Dedifferentiated amniotic fluid mesenchymal stem cell (primary cell): ENCODE results near the gene AK2.
"Not testable (repeated sequence)": the region's sequence is repeated elsewhere in the genome, so short reads cannot be mapped to it uniquely, and the experiment has no call there.

Source experiments
- DNase-seq: peaks from one replicate; pipeline ENCODE4 v3.0.0-alpha.2; 2016; ENCODE audit errors: extremely low spot score

Gene AK2

DNA sequence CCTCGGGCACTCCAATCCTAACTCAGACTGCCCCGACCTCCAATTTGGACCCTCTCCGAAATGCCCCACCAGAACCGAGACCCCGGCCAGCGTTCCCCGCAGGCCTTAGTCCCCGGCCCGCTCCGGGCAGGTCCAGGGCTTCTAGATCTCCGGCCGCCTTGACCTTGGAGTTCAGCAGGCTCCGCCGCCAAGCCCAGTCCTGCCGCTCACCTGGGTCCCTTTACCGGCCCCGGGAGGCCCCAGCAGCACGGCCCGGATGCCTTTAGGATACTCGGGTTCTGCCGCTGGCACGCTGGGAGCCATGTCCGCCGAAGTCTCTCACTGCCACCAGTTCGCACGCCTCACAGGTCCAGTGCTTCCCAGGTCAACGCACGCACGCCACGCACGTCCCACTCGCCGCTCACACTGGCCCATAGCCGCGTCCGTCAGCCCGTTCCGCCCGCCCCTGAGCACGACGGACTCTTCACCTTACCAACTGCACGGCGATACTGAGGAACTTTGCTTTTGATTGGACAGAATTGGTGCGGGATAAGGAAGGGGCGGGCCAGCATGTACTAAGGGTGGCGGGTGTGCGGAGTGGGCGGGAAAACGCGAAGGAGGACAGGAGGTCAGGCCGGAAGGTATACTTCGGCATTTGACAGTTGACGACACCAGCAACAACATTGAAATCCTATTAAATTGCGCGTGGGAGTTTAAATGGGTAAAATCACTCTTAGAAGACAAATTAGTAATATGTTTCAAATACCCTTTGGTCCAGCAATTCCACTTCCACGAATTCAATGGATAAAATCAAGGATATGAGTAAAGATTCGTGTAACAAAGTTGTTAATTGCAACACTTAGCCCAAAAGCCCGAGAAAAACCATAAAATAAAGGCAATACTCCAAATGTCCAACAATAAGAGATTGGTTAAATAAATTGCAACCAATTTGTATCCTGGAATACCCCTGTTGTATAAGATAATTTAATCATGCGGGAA, at the start of gene AK2:
Gene AK2 (minus strand): TSS at position 358 of the 978 bp plus-strand sequence. CDS start 55 bp downstream, at position 303.
- peak; percentile 97 for DNase-seq

DNA sequence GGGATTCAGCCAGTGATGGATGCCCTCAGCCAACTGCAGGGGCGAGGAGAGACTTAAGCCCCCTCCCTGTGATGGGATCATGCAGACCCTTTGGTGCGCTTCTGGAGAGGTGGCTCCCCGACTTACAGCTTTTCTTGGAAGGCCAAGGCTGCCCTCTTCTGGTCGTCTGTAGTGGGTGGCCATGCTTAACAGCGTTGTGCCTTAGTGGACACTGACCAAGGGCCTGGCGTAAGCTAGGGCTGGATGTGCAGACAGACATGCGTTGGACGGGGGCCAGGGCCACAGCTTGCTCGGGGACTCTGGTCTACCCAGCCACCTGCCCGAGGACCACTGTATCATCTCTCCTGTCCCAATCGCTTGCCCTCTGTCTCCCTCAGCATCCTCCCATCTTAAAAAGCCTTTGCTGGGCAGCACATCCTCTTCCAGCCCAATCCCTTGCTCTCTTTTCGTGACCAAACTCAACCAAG, 49.7 kb upstream of the AK2 start:
- DNase-seq: peak; percentile 74

DNA sequence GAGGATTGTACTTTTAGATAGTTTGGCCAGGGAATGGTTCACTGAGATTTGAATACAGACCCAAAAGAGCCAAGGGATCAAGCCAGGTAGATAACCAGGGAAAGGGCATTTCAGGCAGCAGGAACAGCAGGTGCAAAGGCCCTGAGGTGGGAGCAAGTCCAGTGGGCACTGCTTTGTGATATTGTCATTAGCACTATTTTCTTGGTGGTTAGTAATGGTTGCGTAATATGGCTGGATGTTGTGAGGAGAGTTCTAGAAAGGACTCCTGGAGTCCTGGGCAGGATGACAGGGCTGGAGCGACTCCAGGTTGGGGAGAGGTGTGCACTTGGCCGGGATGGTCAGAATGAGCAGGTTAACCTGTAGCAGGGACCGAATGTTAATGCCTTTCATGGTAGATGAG, 48.6 kb upstream of the AK2 start:
- DNase-seq: no peak

DNA sequence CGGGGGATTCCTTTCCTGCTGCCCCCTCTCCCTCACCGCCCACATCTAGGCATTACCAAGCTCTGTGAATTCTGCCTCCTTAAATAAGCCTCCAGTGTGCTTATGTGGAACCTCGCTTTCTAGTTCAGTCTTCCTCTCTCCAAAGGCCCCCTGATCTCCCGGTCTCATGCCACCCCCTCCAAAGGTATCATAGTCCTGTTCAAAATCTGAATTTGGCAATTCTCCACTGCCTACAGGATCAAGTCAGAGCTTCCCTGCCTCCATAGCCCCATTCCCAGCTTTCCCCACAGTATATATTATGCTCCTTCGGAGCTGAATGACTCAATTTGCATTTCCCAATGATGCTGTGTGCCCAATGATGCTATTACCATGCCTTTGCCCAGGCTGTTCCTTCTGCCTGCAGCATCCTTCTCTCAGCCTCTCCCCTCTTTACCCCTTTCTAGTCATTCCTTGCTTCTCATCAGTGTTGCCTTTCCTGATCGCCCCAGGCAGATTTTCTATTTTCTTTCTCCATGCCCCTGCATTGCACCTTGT, 46.0 kb upstream of the AK2 start:
- no peak for DNase-seq

DNA sequence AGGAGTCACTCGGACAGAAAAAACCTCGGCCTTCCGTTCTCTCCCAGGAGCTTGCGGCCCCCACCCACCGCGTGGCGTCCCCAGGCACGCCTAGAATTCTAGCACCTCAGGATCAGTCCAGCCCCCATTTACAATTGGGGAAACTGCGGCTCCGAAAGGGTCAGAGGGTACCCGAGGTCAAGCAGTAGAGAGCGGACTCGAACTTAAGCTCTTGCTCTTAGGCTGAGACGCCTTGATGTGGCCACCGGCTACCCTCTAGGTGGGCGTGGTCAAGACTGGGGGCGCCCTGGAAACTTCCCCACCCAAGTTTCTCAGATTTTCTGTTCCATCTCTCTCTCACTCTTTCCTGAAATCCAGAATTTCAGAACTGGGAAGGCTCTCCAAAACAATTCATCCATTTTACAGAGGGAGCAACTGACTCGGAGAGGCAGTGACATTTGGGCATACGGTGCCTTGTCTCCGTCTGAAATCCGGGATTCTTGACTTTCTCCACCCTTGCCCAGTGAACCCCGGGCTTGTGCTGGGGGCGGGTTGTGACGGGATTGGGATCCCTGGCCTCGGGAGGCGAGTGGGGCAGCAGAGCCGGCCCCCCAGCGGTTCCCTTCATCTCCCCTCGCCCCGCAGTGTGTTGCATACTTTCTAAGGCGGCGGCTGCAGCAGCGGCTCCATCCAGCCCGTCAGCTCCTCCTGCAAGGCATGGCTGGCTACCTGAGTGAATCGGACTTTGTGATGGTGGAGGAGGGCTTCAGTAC, 45.0 kb upstream of the AK2 start:
- no peak for DNase-seq

DNA sequence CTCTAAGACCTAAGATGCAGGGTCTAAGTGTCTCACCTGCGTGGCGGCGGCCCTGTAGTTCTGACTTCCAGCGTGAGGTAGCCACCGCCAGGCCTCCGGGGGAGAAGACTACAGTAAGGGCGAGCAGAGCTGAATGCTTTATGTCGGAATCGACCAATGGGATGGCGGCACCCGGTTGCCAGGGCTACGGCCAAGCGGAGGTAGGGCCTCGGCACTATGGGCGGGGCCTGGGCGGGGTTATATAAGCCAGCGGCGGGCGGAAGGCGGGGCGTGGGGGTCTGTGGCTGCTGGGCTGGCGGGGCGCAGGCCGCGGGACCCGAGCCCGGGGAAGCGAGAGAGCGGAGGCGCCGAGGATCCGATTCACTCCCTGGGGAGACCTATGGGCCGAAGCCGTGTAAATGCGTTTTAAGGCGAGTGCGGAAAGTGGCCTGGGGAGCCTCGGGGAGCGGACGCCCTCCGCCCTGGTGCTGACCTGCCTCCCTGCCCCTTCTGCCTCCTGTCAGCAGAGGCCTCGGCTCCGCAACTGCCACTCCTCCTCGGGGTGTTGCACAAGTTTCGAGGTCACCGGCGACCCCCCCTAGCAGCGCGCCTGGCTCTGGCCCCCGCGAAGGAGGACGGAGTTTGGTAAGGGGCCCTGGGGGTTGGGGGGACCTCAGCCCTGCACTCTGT, 44.3 kb upstream of the AK2 start, which contains the start of gene AZIN2:
Gene AZIN2 (plus strand): TSS at position 269 of the 669 bp plus-strand sequence. CDS start 1,097 bp downstream, outside the sequence.
- peak; percentile 95 for DNase-seq

DNA sequence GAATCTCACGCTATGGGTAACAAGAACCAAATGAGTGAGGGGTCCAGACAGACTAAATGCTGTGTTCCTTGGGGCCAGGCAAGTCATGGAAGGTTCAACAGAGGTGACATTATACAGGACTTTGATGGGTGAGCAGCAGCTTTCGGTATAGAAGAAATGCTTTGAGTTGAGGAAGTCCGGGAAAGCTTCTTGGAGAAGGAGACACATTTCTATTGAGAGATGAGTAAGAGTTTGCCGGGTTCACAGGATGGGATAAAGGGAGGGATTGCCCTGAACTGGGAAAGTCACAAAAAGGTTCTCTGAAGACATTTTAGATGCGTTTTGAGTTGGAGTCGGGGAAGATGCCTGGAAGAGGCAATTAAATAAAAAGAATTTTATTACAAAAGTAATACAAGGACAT, 43.7 kb upstream of the AK2 start:
- no peak for DNase-seq

DNA sequence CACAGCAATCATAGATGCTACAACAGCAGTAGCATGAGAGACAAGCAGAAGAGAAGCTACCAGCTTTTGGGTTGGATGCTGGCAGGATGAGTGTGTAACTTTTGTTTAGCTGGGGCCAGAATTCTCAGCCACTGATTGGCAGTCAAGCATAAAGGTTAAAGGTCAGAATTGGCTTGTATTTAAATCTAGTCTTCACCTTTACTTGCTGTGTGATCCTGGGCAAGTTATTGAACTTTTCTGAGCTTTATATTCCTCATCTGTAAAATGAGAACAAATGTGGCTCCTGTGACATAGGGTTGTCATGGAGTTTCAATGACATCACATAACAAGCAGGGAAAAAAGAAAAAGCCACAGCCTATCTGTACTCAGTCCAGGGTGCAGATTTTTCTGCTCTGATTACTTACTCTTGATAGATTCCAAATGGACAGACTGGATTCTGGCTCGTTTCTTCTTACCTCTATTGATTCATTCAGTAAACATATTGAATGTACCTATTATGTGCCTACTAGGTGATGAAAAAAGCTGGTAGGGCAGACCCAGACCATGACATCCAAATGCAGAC, 41.4 kb upstream of the AK2 start:
- DNase-seq: no peak

DNA sequence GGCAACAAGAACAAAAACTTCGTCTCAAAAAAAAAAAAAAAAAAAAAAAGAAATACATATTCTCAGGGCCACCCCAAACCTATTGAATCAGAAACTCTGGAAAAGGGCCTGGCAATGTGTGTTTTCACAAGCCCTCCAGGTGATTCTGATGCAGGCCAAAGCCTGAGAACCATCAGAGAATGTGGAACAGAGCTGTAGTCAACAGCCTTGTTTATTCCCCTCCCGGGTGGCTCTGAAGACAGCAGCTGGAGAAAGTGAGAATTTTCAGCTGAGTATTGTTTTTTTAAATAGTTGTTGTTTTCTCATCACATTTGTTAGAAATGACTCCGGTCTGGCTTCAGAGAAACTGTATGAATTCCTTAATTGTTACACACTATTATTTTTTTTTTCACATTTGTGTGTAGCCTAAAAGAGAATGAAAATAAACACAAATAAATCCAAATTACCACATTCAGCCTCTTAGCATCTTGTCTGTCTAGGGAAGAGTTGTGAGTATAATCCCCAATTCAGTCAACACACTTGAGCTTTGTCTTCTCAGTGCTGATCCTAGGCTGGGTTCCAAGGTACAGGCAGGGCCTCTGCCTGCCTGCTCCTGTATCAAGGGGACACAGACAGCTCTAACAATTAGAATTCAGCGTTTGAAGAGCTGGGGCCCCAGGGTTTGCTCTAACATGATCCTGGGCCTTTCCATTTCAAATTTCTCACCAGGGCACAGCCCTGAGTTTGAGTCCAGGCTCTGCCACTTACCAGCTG, 37.7 kb upstream of the AK2 start:
- no peak for DNase-seq

DNA sequence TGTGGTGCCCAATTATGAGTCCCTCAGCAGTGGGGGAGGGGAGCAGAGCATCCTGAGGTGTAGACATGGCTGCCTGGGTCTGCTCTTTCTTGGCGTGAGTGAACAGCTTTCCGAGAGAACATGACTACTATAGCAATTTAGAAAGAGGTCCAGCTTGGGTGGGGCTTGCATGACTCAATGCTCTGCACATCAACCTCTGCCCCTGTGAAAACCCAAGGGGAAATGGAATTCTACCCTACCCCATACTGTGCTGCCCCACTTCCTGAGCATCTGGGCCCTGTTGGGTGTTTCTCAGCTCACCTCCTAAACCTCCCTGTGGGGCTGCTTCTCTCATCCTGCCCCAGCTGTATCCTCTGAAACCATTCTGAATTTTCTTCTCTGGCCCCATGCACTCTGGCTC, 36.0 kb upstream of the AK2 start:
- no peak for DNase-seq

DNA sequence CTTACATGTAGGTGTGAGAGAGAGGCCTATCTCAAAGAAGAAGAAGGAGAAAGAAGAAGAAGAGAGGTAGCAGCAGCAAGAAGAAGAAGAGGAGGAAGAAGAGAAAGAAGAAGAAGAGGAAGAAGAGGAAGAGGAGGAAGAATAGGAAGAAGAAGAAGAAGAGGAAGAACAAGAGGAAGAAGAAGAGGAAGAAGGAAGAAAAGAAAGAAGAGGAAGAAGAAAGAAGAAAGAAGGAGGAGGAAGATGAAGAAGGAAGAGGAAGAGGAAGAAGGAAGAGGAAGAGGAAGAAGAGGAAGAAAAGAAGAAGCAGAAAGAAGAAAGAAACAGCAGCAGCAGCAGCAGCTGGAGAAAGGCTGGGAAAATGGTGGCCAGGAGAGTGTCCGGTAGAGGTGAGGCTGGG, 33.9 kb upstream of the AK2 start:
- DNase-seq: no peak

DNA sequence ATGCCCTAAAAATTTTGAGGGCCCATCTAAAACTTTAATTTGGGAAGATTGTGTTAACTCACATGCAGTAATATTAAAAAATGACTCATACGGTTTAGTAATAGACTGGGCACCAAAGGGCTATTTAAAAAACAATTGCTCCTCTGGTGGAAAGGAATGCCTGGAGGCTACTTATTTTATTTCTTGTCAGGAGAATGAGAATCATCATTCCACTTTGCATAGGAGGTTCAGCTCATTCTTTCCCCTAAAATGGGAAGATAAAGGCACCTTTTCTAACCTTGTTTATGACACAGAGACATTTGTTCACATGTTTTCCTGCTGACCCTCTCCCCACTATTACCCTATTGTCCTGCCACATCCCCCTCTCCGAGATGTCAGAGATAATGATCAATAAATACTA, 31.4 kb upstream of the AK2 start:
- DNase-seq: not testable (repeated sequence)

DNA sequence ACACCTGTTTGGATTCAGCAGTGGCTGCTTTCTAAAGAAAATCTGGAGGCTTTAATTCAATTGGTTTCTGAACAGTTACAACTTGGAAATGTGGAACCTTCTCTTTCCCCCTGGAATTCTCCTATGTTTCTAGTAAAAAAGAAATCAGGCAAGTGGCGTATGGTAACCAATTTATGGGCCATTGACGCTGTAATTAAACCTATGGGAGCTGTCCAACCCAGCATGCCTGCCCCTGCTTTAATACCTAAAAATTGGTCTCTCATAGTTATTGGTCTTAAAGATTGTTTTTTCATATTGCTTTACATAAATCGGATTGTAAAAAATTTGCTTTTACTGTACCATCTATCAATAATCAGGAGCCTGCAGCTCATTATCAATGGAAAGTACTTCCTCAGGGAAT, 29.8 kb upstream of the AK2 start:
- DNase-seq: not testable (repeated sequence)

DNA sequence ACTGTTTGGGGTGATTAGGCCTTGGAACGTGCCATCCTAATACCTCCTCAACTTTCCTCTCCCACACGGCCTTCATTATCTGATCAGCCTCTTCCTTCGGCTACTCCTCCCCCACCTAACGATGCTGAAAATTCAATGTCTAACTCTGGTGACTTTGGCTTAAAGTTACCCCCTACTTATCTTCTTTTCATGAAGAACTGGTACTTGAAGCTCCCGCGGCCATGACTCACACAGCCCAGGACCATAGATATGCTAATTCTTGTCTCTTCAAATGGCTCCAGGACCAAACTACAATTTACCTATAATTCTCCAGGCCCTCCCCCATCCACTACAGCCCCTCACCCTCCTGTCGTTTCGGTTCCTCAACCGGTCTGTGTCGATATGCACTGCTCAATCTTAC, 28.6 kb upstream of the AK2 start:
- DNase-seq: no peak

DNA sequence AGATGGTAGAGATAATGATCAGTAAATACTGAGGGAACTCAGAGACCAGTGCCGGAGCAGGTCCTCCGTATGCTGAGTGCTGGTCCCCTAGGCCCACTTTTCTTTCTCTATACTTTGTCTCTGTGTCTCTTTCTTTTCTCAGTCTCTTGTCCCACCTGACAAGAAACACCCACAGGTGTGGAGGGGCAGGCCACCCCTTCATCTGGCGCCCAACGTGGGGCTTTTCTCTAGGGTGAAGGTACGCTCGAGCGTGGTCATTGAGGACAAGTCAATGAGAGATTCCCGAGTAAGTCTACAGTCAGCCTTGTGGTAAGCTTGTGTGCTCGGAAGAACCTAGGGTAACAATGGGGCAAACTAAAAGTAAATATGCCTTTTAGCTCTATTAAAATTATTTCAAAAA, 27.6 kb upstream of the AK2 start:
- not testable (repeated sequence) for DNase-seq

DNA sequence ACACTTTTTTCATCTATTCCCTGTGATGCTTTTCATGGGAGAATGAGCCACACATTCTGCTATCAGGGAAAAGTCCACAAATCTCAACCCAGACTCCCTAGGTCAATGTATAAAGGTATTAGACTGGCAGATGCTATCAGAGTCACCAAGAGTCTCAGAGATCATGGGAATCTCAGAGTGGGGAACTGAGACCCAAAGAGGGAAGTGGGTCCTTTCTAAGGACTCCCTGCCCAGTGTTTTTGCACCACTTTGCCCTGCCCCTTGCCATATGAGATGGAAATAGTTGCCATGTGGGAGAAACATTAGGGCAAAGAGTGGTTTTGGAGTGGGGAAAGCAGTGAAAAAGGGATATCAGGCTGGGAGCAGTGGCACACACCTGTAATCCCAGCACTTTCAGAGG, 25.2 kb upstream of the AK2 start:
- DNase-seq: no peak

DNA sequence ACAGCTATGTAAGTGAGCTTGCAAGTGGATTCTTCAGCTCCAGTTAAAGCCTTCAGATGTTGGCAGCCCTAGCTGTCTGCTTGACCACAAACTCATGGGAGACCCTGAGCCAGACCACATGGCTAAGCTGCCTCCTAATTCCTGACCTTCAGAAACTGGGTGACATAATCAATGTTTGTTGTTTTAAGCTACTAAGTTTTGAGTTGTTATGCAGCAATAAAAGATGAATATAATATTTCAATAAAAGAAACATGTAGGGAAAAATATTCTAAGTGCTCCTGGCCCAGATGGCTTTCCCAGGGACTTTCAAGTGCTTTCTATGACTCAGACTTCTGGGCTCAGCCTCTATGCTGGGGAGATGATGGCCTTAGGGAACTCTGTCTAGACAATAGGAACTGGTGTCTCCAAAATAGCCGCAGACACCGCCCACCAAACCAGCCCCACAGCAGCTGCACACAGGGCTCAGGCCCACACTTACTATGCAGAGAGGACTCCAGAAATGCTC, 23.9 kb upstream of the AK2 start:
- DNase-seq: peak; percentile 95

DNA sequence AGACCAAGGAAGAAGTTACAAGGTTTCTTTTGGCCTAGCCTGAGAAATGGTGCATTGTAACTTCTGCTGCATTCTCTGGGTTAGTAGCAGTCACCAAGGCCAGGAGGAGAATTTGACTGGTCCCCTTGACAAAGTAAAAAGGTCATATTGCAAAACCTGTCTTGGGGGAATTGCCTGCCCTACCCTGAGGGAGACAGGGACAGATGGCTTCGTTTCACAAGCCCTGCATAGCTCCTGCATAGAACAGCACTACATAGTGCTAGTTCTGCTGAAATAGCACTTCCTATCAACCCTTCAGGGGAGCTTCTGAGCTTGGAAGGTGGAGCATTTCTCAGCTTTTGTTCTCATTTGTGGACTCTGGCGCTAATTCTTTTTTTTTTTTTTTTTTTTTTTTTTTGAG, 20.4 kb upstream of the AK2 start:
- no peak for DNase-seq

DNA sequence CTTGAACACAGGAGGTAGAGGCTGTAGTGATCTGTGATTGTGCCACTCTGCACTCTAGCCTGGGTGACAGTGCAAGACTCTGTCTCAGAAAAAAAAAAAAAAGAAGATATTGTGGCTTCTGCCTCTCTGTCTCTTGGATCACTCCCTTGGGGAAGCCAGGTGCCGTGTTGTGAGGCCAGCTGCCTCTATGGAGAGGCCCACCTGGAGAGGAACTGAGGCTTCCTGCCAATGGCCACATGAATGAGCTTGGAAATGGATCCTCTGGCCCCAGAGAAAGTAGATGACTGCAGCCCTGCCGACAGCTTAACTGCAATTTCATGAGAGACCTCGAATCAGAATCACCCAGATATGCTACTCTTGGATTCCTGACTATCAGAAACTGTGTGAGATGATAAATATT, 19.7 kb upstream of the AK2 start:
- DNase-seq: no peak

DNA sequence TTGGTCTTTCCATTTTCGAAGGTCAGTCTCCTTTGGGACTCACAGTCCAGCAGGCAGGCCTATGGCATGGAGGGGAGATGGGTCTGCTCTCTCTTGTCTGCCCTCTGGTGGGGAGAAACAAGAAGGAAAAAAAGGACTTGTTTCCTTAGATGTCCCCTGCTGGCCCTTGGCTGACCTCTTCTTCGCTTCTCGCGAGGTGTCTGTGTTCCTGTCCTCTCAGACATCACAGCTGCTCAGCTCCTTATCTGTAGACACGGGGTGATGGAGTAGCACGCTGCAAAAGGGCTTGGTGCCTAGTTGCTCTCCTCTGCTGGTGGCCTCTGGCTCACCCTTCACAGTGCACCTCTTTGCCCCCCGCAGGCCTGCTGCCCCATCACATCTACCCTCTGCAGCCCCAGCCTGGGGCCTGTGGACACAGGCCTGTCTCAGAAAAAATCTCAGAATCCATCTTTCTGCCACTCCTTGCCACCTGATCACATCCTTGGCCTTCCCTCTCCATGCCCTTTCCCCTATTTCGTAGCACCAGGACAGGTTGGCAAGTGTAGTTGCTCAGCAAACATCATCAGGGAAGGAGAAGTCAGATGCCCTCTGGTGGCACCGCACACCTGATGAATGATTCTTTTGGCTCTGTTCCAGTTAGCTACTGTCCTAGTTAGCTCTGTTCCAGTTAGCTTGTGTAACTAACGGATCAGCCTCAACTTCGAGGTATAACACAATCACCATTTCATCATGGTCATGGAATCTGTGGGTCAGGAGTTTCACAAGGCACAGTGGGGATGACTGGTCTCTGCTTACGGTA, 18.7 kb upstream of the AK2 start:
- DNase-seq: peak; percentile 73
